Endothelial cell (in vitro differentiated cells): ENCODE data around the gene SECISBP2. TPM values are rescaled to one million over a fixed set of nuclear protein-coding genes. Genes with fewer than 3 reads are reported as not detected.

ENCODE experiments used
- DNase-seq: peaks from one replicate; pipeline ENCODE4 v3.0.0; 2021; ENCODE audit warnings: low spot score
- H3K27ac Mint-ChIP-seq: one replicate; pipeline ENCODE4 v1.8.0; 2021; ENCODE audit warnings: mixed read lengths, inconsistent platforms; ENCODE audit not compliant: unreplicated experiment
- H3K27me3 Mint-ChIP-seq: one replicate; pipeline ENCODE4 v1.8.0; 2021; ENCODE audit warnings: mild to moderate bottlenecking, moderate library complexity, mixed read lengths, inconsistent platforms; ENCODE audit not compliant: unreplicated experiment
- H3K36me3 Mint-ChIP-seq: one replicate; pipeline ENCODE4 v1.8.0; 2021; ENCODE audit warnings: mild to moderate bottlenecking, low read depth, mixed read lengths, inconsistent platforms; ENCODE audit not compliant: unreplicated experiment
- H3K4me1 Mint-ChIP-seq: one replicate; pipeline ENCODE4 v1.8.0; 2021; ENCODE audit warnings: mild to moderate bottlenecking, mixed read lengths, inconsistent platforms; ENCODE audit not compliant: unreplicated experiment
- H3K4me3 Mint-ChIP-seq: one replicate; pipeline ENCODE4 v1.8.0; 2021; ENCODE audit warnings: mild to moderate bottlenecking, mixed read lengths, inconsistent platforms; ENCODE audit not compliant: unreplicated experiment
- H3K9me3 Mint-ChIP-seq: one replicate; pipeline ENCODE4 v1.8.0; 2021; ENCODE audit warnings: mixed read lengths, inconsistent platforms; ENCODE audit not compliant: unreplicated experiment
- total RNA-seq: library from RNA; stranded (reverse); fragmentation: NEBNext Ultra II Directional; extraction: Animal tissue kit (Norgen Biotek cat#: 25700); gene quantifications from one replicate; pipeline ENCODE4 v1.2.1, GENCODE V29; 2021; ENCODE audit not compliant: unreplicated experiment
- TF ChIP-seq, protein P1 (sequence below): fragments of 200-600 bp; sonication (generic); IDR thresholded peaks from one replicate; pipeline ENCODE4 v1.5.0; 2021; ENCODE audit warnings: antibody characterized with exemption; ENCODE audit not compliant: unreplicated experiment

Gene SECISBP2
- total RNA-seq, 1 donor from 2014 or later, result 41.3 TPM

- no peak for DNase-seq
- TF ChIP-seq, protein P1, sequence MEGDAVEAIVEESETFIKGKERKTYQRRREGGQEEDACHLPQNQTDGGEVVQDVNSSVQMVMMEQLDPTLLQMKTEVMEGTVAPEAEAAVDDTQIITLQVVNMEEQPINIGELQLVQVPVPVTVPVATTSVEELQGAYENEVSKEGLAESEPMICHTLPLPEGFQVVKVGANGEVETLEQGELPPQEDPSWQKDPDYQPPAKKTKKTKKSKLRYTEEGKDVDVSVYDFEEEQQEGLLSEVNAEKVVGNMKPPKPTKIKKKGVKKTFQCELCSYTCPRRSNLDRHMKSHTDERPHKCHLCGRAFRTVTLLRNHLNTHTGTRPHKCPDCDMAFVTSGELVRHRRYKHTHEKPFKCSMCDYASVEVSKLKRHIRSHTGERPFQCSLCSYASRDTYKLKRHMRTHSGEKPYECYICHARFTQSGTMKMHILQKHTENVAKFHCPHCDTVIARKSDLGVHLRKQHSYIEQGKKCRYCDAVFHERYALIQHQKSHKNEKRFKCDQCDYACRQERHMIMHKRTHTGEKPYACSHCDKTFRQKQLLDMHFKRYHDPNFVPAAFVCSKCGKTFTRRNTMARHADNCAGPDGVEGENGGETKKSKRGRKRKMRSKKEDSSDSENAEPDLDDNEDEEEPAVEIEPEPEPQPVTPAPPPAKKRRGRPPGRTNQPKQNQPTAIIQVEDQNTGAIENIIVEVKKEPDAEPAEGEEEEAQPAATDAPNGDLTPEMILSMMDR, result no peak
- Mint-ChIP-seq H3K27ac (no peak overlapping the region), H3K36me3 (peaks cover 53% of the 10 kb centered on the region), H3K27me3 (peaks cover 2% of the 10 kb centered on the region), H3K9me3 (no peaks in the 10 kb centered on the region), H3K4me1 (no peaks in the 10 kb centered on the region), H3K4me3 (no peak overlapping the region)
These were observed 34.2 kb downstream of the SECISBP2 start for GRCh38 chr9:89352451-89352850.

- no peak overlapping the region for H3K4me3 Mint-ChIP-seq
- no peaks in the 10 kb centered on the region for H3K4me1 Mint-ChIP-seq
- no peak for DNase-seq
- peaks cover 2% of the 10 kb centered on the region for H3K27me3 Mint-ChIP-seq
- TF ChIP-seq, protein P1, result no peak
- H3K9me3 Mint-ChIP-seq, result no peaks in the 10 kb centered on the region
- H3K27ac Mint-ChIP-seq, result no peak overlapping the region
- peaks cover 56% of the 10 kb centered on the region for H3K36me3 Mint-ChIP-seq
These were observed 34.8 kb downstream of the SECISBP2 start for GRCh38 chr9:89352874-89353649.

DNA sequence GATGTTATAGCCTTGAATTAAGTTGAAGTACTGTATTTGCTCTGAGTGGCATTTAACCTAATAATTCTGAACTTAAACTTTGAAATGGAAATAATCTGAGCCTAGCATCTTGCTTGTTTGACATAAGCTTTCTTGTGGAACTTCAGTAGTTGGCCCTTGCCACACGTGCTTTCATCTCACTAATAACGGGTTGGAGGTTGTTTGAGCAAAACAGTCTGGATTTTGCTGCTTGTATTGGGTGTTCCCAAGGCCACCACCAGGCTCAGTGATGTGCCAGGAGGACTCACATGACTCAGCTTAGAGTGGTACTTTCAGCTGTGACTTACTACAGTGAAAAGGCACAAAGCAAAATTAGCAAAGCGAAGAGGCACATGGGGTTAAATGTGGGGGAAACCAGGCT, 35.7 kb downstream of the SECISBP2 start:
- Mint-ChIP-seq H3K4me3 (no peak overlapping the region), H3K27ac (no peak overlapping the region), H3K36me3 (peaks cover 50% of the 10 kb centered on the region), H3K9me3 (no peaks in the 10 kb centered on the region), H3K4me1 (no peaks in the 10 kb centered on the region), H3K27me3 (peaks cover 2% of the 10 kb centered on the region)
- no peak for DNase-seq
- TF ChIP-seq, protein P1, result no peak

DNA sequence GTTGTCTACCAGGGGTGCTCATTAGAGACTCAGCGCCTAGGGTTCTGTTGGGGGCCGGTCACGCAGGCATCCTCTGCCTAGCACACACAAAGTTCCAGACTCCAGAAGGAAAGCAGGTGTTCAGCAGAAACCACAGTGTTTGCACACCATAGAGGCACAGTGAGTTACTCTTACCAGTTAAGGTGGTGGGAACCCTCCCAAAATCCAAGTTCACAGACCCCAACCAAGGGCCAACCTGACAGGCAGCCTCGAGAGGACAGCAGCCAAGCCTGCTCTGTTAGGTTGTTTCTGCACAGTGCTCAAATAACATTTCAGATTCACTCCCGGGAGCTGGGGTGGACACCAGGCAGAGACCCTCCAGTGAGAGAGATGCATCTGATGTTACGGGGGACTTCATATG, 36.2 kb downstream of the SECISBP2 start:
- Mint-ChIP-seq H3K27ac (no peak overlapping the region), H3K9me3 (no peaks in the 10 kb centered on the region), H3K36me3 (peaks cover 48% of the 10 kb centered on the region), H3K27me3 (peaks cover 2% of the 10 kb centered on the region), H3K4me1 (no peaks in the 10 kb centered on the region), H3K4me3 (no peak overlapping the region)
- no peak for DNase-seq
- TF ChIP-seq, protein P1, result no peak

GRCh38 chr9:89356782-89357181, 38.5 kb downstream of the SECISBP2 start:
- TF ChIP-seq, protein P1, result no peak
- H3K4me1 Mint-ChIP-seq, result peaks cover 14% of the 10 kb centered on the region
- H3K9me3 Mint-ChIP-seq, result no peaks in the 10 kb centered on the region
- H3K27me3 Mint-ChIP-seq, result peaks cover 3% of the 10 kb centered on the region
- DNase-seq, result no peak
- peaks cover 46% of the 10 kb centered on the region for H3K36me3 Mint-ChIP-seq
- H3K4me3 Mint-ChIP-seq, result no peak overlapping the region
- no peak overlapping the region for H3K27ac Mint-ChIP-seq
